ENCODE results near the gene CASP7.

GRCh38 chr10:113743594-113743993 lies 63.9 kb downstream of the CASP7 start:
- no peak for TF ChIP-seq CTCF (conservative IDR thresholded peaks at IDR 0.05)
- TF ChIP-seq EZH2 (IDR thresholded peaks at IDR 0.05; ENCODE audit: low read depth): no peak
